K562 (cell line): ENCODE results near the gene GRK1. TPM values are rescaled to one million over a fixed set of nuclear protein-coding genes. Genes with fewer than 3 reads are reported as not detected.

Experiments
- ATAC-seq: fragments of 200-7000 bp; cut with Tn5 transposase; 3 replicates; pipeline ENCODE4 v1.9.1; 2020; ENCODE audit warnings: moderate library complexity
- BruUV-seq: library from RNA; stranded (reverse); fragments of 400-500 nt; replicated peaks from 2 replicates; lab custom pipeline; 2021; lab: Mats Ljungman, UMichigan
- CTCF ChIA-PET: fragments of 300-600 bp; formaldehyde crosslinking; extraction: SDS; loops from one replicate; lab custom pipeline; 2021; ENCODE audit warnings: low intra/inter-chr PET ratio; lab: Yijun Ruan, JAX
- POLR2A ChIA-PET: fragments of 300-600, 350-650 bp; sonication (Branson Sonifier 250); formaldehyde crosslinking; extraction: SDS; loops from one replicate; lab custom pipeline; 2021; ENCODE audit warnings: antibody characterized with exemption, inconsistent platforms; lab: Yijun Ruan, JAX
- DNase-seq, 4 experiments: peaks; one replicate each; pipeline versions ENCODE4 v3.0.0 to v3.0.0-alpha.2; 2011 to 2018; ENCODE audit warnings: low spot score in 3 of 4, mixed read lengths in 3 of 4; ENCODE audit errors: extremely low read depth in 1 of 4
- FAIRE-seq: peaks from 2 replicates; lab custom pipeline; 2011; peaks lifted over from hg19 to GRCh38; lab: Jason Lieb, UNC
- H2AFZ ChIP-seq: 2 replicates; pipeline ENCODE4 v1.6.0; 2011; ENCODE audit warnings: low read depth, low read length, control low read depth, inconsistent platforms
- H3K27ac ChIP-seq: fragments of 200-600 bp; 3 replicates; pipeline ENCODE4 v1.8.0; 2011; ENCODE audit warnings: low read depth, mild to moderate bottlenecking, control low read depth, inconsistent platforms, low read length, moderate library complexity, mixed read lengths; ENCODE audit errors: extremely low read depth
- H3K27me3 ChIP-seq, 2 experiments: fragments of 300-600 bp in 1 of 2; 2 replicates in 1 of 2; 3 replicates in 1 of 2; pipeline versions ENCODE4 v1.6.0 to v1.8.0; 2011; ENCODE audit warnings: inconsistent platforms in 2 of 2, low read length in 2 of 2, mild to moderate bottlenecking in 1 of 2, mixed read lengths in 1 of 2, moderate library complexity in 1 of 2; ENCODE audit not compliant: control insufficient read depth in 2 of 2, insufficient read depth in 2 of 2
- H3K36me3 ChIP-seq: fragments of 300-600 bp; 3 replicates; pipeline ENCODE4 v1.8.0; 2011; ENCODE audit warnings: mild to moderate bottlenecking, low read length, inconsistent platforms; ENCODE audit not compliant: control insufficient read depth, insufficient read depth
- H3K4me1 ChIP-seq, 2 experiments: fragments of 200-600 bp in 1 of 2; replicated peaks in 1 of 2; 2 replicates in 1 of 2; 3 replicates in 1 of 2; pipeline versions ENCODE4 v1.5.1 to v1.8.0; 2011; ENCODE audit warnings: inconsistent platforms in 2 of 2, low read length in 2 of 2, mild to moderate bottlenecking in 1 of 2, mixed read lengths in 1 of 2, moderate library complexity in 1 of 2; ENCODE audit not compliant: control insufficient read depth in 2 of 2, insufficient read depth in 2 of 2
- H3K4me2 ChIP-seq: 2 replicates; pipeline ENCODE4 v1.6.1; 2011; ENCODE audit warnings: low read length, control low read depth, inconsistent platforms, mixed read lengths; ENCODE audit not compliant: insufficient read depth
- H3K4me3 ChIP-seq: fragments of 200-600 bp; sonication (generic), shearing (Covaris generic); 2 replicates; pipeline ENCODE4 v1.5.1; 2016; ENCODE audit warnings: control low read depth, inconsistent platforms
- H3K79me2 ChIP-seq: fragments of 200-600 bp; 3 replicates; pipeline ENCODE4 v1.8.0; 2011; ENCODE audit warnings: low read length, inconsistent platforms; ENCODE audit not compliant: control insufficient read depth, insufficient read depth
- H3K9ac ChIP-seq, 2 experiments: 2 replicates each; pipeline versions ENCODE4 v1.6.0 to v1.6.1; 2011; ENCODE audit warnings: low read depth in 2 of 2, low read length in 2 of 2, control low read depth in 1 of 2, inconsistent platforms in 1 of 2, mild to moderate bottlenecking in 1 of 2, mixed read lengths in 1 of 2; ENCODE audit not compliant: insufficient read depth in 1 of 2
- H3K9me1 ChIP-seq: one replicate; pipeline ENCODE4 v1.6.0; 2011; ENCODE audit warnings: inconsistent platforms, mild to moderate bottlenecking, low read length, moderate library complexity; ENCODE audit not compliant: control insufficient read depth, insufficient read depth
- H3K9me3 ChIP-seq: replicated peaks from 2 replicates; pipeline ENCODE4 v1.5.1; 2011; ENCODE audit warnings: low read depth, low read length, inconsistent platforms; ENCODE audit not compliant: control insufficient read depth, insufficient read depth
- H4K20me1 ChIP-seq: replicated peaks from 2 replicates; pipeline ENCODE4 v1.6.1; 2011; ENCODE audit warnings: low read length, inconsistent platforms, mixed read lengths; ENCODE audit not compliant: control insufficient read depth, insufficient read depth
- ARNT ChIP-seq, 2 experiments: fragments of 450-650 bp; IDR thresholded peaks; 2 replicates each; pipeline ENCODE4 v1.6.1; 2016; ENCODE audit warnings: mild to moderate bottlenecking in 1 of 2
- COPS2 ChIP-seq: fragments of 450-650 bp; conservative IDR thresholded peaks from 2 replicates; pipeline ENCODE4 v1.6.1; 2016; ENCODE audit warnings: mild to moderate bottlenecking, moderate library complexity
- CTCF ChIP-seq, 3 experiments: IDR thresholded peaks in 2 of 3; conservative IDR thresholded peaks in 1 of 3; 2 replicates each; pipeline ENCODE4 v1.5.1; 2011 to 2012; ENCODE audit warnings: low read length in 3 of 3, mild to moderate bottlenecking in 3 of 3, control low read depth in 2 of 3, improper control_type of control experiment in 1 of 3, inconsistent platforms in 1 of 3, low read depth in 1 of 3, mixed read lengths in 1 of 3, moderate library complexity in 1 of 3; ENCODE audit not compliant: insufficient read depth in 2 of 3
- FOXA3 ChIP-seq, 2 experiments: fragments of 450-650 bp in 1 of 2; sonication (generic) in 1 of 2; formaldehyde crosslinking; IDR thresholded peaks in 1 of 2; conservative IDR thresholded peaks in 1 of 2; 2 replicates each; pipeline versions ENCODE4 v1.4.0 to v1.8.0; 2020 to 2022; ENCODE audit warnings: mild to moderate bottlenecking in 2 of 2, missing genetic modification reagents in 1 of 2
- FOXJ2 ChIP-seq: fragments of 200-800 bp; sonication (Bioruptor generic); IDR thresholded peaks from 2 replicates; pipeline ENCODE4 v1.6.1; 2016; ENCODE audit warnings: missing genetic modification characterization, missing compliant biosample characterization
- KLF6 ChIP-seq: fragments of 250-450 bp; sonication (Bioruptor Pico); IDR thresholded peaks from 2 replicates; pipeline ENCODE4 v1.4.0; 2020; ENCODE audit warnings: mild to moderate bottlenecking, moderate library complexity, borderline replicate concordance
- MXD1 ChIP-seq: fragments of 250-450 bp; sonication (Bioruptor Pico); IDR thresholded peaks from 2 replicates; pipeline ENCODE4 v1.8.0; 2021; ENCODE audit warnings: borderline replicate concordance, mild to moderate bottlenecking, moderate library complexity; ENCODE audit not compliant: poor library complexity, severe bottlenecking
- PML ChIP-seq: IDR thresholded peaks from 2 replicates; pipeline ENCODE4 v1.6.1; 2012; ENCODE audit warnings: low read length, inconsistent platforms
- POLR3G ChIP-seq: IDR thresholded peaks from 2 replicates; pipeline ENCODE4 v1.6.1; 2011; ENCODE audit not compliant: insufficient read length, insufficient replicate concordance; ENCODE audit errors: extremely low read depth
- RBM15 ChIP-seq: fragments of 200-400 bp; formaldehyde crosslinking; IDR thresholded peaks from 2 replicates; pipeline ENCODE4 v1.6.1; 2018; ENCODE audit warnings: mild to moderate bottlenecking, low read length, moderate library complexity; ENCODE audit not compliant: insufficient read depth
- RUNX1 ChIP-seq: sonication (generic); IDR thresholded peaks from 2 replicates; pipeline ENCODE4 v1.6.1; 2016; ENCODE audit warnings: antibody characterized with exemption, low read depth
- SREBF1 ChIP-seq: fragments of 150-350 bp; IDR thresholded peaks from 2 replicates; pipeline ENCODE4 v1.6.1; 2014; ENCODE audit warnings: antibody characterized with exemption, low read depth, low read length, borderline replicate concordance
- SRSF7 ChIP-seq: fragments of 200-400 bp; formaldehyde crosslinking; optimal IDR thresholded peaks from 2 replicates; pipeline ENCODE3; 2017; ENCODE audit warnings: mild to moderate bottlenecking, low read depth, low read length
- TEAD1 ChIP-seq, 2 experiments: fragments of 450-650 bp in 1 of 2; sonication (generic) in 1 of 2; formaldehyde crosslinking; IDR thresholded peaks; 2 replicates each; pipeline versions ENCODE4 v1.4.0 to v1.8.0; 2020 to 2022; ENCODE audit warnings: mild to moderate bottlenecking in 2 of 2, missing genetic modification reagents in 1 of 2
- XRCC3 ChIP-seq: fragments of 450-650 bp; IDR thresholded peaks from 2 replicates; pipeline ENCODE4 v1.6.1; 2017; ENCODE audit warnings: mild to moderate bottlenecking, moderate library complexity
- WGBS: fragments of 100-300 bp; shearing (Covaris generic); methylation state at CpG from one replicate; pipeline ENCODE4 v1.1.6; 2016; ENCODE audit warnings: low coverage, mixed read lengths; ENCODE audit not compliant: insufficient coverage; ENCODE audit errors: missing lambda C conversion rate; 5-methylcytosine and 5-hydroxymethylcytosine counted together
- in situ Hi-C: fragments of 300-500 bp; cut with MboI; formaldehyde crosslinking; loops from 4 replicates; pipeline ENCODE4 v1.15.0; 2018; ENCODE audit warnings: inconsistent platforms, mixed read lengths
- intact Hi-C: fragments of 100-400 bp; cut with micrococcal nuclease; formaldehyde crosslinking; loops from 2 replicates; pipeline ENCODE4 v1.14.2; 2022
- polyA plus RNA-seq, 8 experiments: library from polyadenylated mRNA; depleted of rRNA in 4 of 8; stranded (reverse) in 5 of 8; unstranded in 3 of 8; fragments of >200 nt; fragmentation: Nextera tagmentation in 2 of 8; fragmentation: Illumina TruSeq in 1 of 8; extraction: Ambion mirVana in 2 of 8; extraction: Trizol in 1 of 8; gene quantifications; 2 replicates each; pipeline versions ENCODE4 v1.2.1 to v1.2.3, GENCODE V29; 2011 to 2014; ENCODE audit warnings: inconsistent platforms in 1 of 8, missing spikeins in 1 of 8
- total RNA-seq, 7 experiments: library from RNA; depleted of rRNA in 6 of 7; stranded (reverse); fragments of >200 nt in 6 of 7; fragmentation: Illumina TruSeq in 2 of 7; extraction: Trizol in 2 of 7; gene quantifications; 2 replicates each; pipeline versions ENCODE4 v1.2.1 to v1.2.3, GENCODE V29; 2011 to 2021; ENCODE audit warnings: low replicate concordance in 1 of 7

GRK1 gene
- total and polyA plus RNA-seq, 9 of the 15 experiments (the other 6 are each of a cell fraction or from before 2014, with no cell fraction given), result 0.09 TPM; not detected in 8

GRCh38 chr13:113769106-113769505 is 102.1 kb downstream of the GRK1 start (continued):
- TF ChIP-seq MXD1 (CRISPR knock-in tag) (no peak), RUNX1 (no peak), PML (no peak), SREBF1 (no peak)
- TF ChIP-seq, all 486 proteins: peak for 0

GRCh38 chr13:113769881-113770280 is 102.9 kb downstream of the GRK1 start:
- H3K9me3 ChIP-seq, result no peaks in the 10 kb centered on the region; the same call in 1 of the 2 replicates
- BruUV-seq, result no TSS peak
- ATAC-seq, result no peak
- TF ChIP-seq FOXA3 (CRISPR knock-in tag; conservative IDR thresholded peaks at IDR 0.05 in 1 of 2, IDR thresholded peaks at IDR 0.05 in 1 of 2) (no peak), SRSF7 (no peak), KLF6 (CRISPR knock-in tag) (no peak), FOXJ2 (tag) (no peak), XRCC3 (no peak), RBM15 (no peak), POLR3G (no peak), COPS2 (no peak), TEAD1 (CRISPR knock-in tag; IDR thresholded peaks at IDR 0.05) (no peak), CTCF (IDR thresholded peaks at IDR 0.05 in 2 of 3, conservative IDR thresholded peaks at IDR 0.05 in 1 of 3; ENCODE audit: insufficient read depth in 2 of 3, low read depth in 1 of 3, low read length in 3 of 3) (no peak), ARNT (IDR thresholded peaks at IDR 0.05) (no peak)

More at GRCh38 chr13:113769881-113770280, 102.9 kb downstream of the GRK1 start:
- peaks cover 4 to 11% of the 10 kb centered on the region in 2 experiments; a peak in 4 of 5 replicates for H3K4me1 ChIP-seq
- 5% methylated on average over 13 of the region's 13 CpGs for WGBS
- H4K20me1 ChIP-seq, result 0 out of 2 replicates have a peak, but pooled peaks cover 5% of the 10 kb centered on the region
- FAIRE-seq (no peak), DNase-seq (no peak)
- ChIA-PET CTCF (no interaction called here), POLR2A (interaction anchor here (1.0 kb wide), 1 partner anchor 9 kb away, joined by 3 read pairs; no protein-coding TSS in a partner anchor)
- H3K27ac ChIP-seq, result no peak overlapping the region
- H3K4me2 ChIP-seq, result no peak overlapping the region
- H3K36me3 ChIP-seq, result no peaks in the 10 kb centered on the region
- H3K27me3 ChIP-seq, result peaks cover 17 to 49% of the 10 kb centered on the region in 2 experiments
- no peaks in the 10 kb centered on the region for H3K79me2 ChIP-seq
- H2AFZ ChIP-seq, result no peak overlapping the region
- intact Hi-C loops, result no loop called here
- H3K9me1 ChIP-seq, result no peaks in the 10 kb centered on the region
- in situ Hi-C loops, result no loop called here
- H3K9ac ChIP-seq, result no peak overlapping the region
- H3K4me3 ChIP-seq, result no peak overlapping the region
